ENCODE measurements around the gene CYTH2. TPM values are rescaled to one million over a fixed set of nuclear protein-coding genes. Genes with fewer than 3 reads are reported as not detected.

CYTH2 gene
- total RNA-seq, 2 donors from 2014 or later: 50.6 to 79.4 TPM

DNA sequence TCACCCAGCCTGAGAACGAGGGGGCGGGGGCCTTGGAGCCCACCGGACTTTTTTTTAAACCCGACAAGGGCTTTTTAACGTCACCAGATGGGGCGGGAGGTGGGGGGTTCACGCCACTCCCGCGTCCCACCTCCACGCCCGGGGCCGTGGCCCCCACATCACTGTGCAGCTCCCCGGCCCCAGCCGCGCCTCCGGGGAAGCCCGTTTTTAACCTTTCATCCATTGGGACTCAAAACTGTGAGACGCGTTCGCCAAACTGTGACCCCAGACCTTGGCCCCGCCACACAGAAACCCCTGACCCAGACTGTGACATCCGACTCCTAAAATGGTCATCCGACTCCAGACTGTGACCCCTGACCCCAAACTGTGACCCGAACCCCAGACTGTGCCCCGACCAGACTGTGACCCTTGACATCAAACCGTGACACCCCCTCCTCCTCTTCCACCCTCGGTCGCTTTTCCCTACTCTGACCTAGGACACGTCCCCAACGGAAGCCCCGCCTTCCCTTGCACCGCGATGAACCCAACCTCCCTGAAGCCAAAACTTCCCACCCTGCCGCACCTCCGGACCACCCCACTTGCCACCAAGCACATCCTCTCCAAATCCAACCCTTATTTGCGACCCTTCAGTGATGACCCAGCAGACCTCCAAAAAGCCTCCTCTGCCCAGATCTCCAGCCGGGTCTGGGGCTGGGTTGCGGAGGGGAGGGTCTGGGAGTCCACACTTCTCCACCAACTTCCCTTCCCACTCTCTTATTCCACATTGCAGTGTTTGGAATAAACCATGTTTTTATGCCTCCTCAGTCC lies 24.8 kb upstream of the CYTH2 start:
- Histone ChIP-seq H3K9me3 (no peaks in the 10 kb centered on the region), H3K27me3 (replicated peaks; ENCODE audit: insufficient read depth) (peaks cover 3% of the 10 kb centered on the region), H3K27ac (peak overlapping the region; percentile 71 to 77), H3K4me1 (ENCODE audit: control insufficient read depth in 1 of 2, low read depth in 2 of 2) (peaks cover 17 to 22% of the 10 kb centered on the region in 2 donors), H3K36me3 (peaks cover 3% of the 10 kb centered on the region), H3K4me3 (peak overlapping the region; percentile 79)
- TF ChIP-seq, protein P1, sequence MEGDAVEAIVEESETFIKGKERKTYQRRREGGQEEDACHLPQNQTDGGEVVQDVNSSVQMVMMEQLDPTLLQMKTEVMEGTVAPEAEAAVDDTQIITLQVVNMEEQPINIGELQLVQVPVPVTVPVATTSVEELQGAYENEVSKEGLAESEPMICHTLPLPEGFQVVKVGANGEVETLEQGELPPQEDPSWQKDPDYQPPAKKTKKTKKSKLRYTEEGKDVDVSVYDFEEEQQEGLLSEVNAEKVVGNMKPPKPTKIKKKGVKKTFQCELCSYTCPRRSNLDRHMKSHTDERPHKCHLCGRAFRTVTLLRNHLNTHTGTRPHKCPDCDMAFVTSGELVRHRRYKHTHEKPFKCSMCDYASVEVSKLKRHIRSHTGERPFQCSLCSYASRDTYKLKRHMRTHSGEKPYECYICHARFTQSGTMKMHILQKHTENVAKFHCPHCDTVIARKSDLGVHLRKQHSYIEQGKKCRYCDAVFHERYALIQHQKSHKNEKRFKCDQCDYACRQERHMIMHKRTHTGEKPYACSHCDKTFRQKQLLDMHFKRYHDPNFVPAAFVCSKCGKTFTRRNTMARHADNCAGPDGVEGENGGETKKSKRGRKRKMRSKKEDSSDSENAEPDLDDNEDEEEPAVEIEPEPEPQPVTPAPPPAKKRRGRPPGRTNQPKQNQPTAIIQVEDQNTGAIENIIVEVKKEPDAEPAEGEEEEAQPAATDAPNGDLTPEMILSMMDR (IDR thresholded peaks at IDR 0.05): no peak
- ATAC-seq (ENCODE audit: insufficient number of reproducible peaks, low FRiP score, low read depth): no peak
- DNase-seq (ENCODE audit: low spot score): no peak

DNA sequence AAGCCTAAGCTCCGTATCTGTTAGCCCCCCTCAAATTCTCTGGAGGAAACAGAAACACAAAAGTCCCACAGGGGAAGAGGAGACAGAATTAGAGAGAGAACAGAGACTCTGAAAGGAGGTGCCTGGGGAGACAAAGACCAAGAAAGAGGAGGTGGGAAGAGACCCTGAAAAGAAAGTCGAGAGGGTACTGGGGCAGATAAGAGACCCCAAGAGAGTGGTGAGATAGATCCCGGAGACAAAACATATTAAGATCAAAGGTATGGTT lies 24.3 kb upstream of the CYTH2 start:
- TF ChIP-seq, protein P1 (IDR thresholded peaks at IDR 0.05): no peak

DNA sequence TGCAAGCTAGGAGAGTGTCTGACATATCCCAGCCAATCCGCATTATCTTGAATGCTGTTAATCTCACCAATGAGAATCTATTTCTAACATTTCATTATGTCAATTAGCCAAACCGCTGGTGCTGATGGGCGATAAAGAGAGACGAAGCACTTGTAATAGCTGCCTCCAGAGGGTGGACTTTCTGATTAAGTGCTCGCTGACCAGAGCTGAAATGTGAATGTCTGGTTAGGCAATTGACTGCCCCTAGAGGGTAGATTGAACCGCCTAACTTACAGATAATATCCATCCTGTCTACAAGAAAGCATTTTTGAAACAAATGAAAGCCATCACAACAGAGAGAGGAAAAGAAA lies 23.9 kb upstream of the CYTH2 start:
- peak overlapping the region; percentile 79 for H3K4me3 ChIP-seq
- ATAC-seq (ENCODE audit: insufficient number of reproducible peaks, low FRiP score, low read depth): peak; percentile 44
- peaks cover 3% of the 10 kb centered on the region for H3K27me3 ChIP-seq (replicated peaks; ENCODE audit: insufficient read depth)
- H3K36me3 ChIP-seq: peaks cover 8% of the 10 kb centered on the region
- TF ChIP-seq, protein P1 (IDR thresholded peaks at IDR 0.05): peak; percentile 66
- no peak for DNase-seq (ENCODE audit: low spot score)
- peak overlapping the region; percentile 71 to 77 for H3K27ac ChIP-seq
- peaks cover 17 to 22% of the 10 kb centered on the region in 2 donors for H3K4me1 ChIP-seq (ENCODE audit: control insufficient read depth in 1 of 2, low read depth in 2 of 2)
- H3K9me3 ChIP-seq: no peaks in the 10 kb centered on the region

More for the DNA sequence above, 24.3 kb upstream of the CYTH2 start:
- Histone ChIP-seq H3K4me1 (ENCODE audit: control insufficient read depth in 1 of 2, low read depth in 2 of 2) (peaks cover 17 to 22% of the 10 kb centered on the region in 2 donors), H3K36me3 (peaks cover 7% of the 10 kb centered on the region), H3K27me3 (replicated peaks; ENCODE audit: insufficient read depth) (peaks cover 3% of the 10 kb centered on the region), H3K4me3 (peak overlapping the region; percentile 79), H3K9me3 (no peaks in the 10 kb centered on the region), H3K27ac (peak overlapping the region; percentile 71 to 77)
- ATAC-seq (ENCODE audit: insufficient number of reproducible peaks, low FRiP score, low read depth): no peak
- no peak for DNase-seq (ENCODE audit: low spot score)

DNA sequence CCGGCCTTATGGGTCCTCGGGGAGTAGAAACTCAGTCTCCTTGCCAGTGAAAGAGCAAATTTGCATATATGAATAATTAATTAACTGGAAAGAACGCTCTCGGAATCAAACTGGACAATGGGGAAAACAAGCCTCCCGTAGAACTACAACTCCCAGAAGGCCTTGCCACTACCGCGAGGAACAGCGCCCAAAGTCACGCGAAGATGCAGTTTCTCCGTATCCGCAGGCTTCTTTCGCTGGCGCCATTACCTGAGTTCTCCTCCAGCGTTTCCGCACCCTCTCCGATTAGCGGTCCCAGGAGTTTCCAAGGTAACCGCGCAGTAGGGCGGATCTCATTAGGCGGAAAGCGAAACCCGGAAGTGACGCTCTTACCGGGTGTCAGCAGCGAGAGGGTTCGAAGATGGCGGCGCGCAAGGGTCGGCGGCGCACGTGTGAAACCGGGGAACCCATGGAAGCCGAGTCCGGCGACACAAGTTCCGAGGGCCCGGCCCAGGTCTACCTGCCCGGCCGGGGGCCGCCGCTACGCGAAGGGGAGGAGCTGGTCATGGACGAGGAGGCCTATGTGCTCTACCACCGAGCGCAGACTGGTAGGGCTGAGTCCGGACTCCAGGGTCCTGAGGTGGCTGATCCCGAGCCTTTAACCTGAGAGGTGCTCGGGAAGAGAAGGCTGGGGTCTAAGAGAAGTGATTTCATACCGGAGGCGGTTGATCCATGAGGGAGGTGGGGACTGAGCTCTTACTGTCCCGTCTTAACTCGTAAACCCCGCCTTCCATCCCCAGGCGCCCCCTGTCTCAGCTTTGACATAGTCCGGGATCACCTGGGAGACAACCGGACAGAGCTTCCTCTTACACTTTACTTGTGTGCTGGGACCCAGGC lies 23.3 kb upstream of the CYTH2 start, which contains the start of gene GRWD1:
GRWD1 (plus strand) TSS at position 378 of the 876 bp plus-strand sequence; CDS start at position 401, 23 bp downstream.
- peak within 1 kb of the TSS; percentile 79 for H3K4me3 ChIP-seq
- ATAC-seq (ENCODE audit: insufficient number of reproducible peaks, low FRiP score, low read depth): peak; percentile 65

More for the DNA sequence above, 23.3 kb upstream of the CYTH2 start, which contains the start of gene GRWD1:
- peak; percentile 85 for DNase-seq (ENCODE audit: low spot score)
- Histone ChIP-seq H3K27me3 (replicated peaks; ENCODE audit: insufficient read depth) (peaks cover 3% of the 10 kb centered on the region), H3K36me3 (peaks cover 12% of the 10 kb centered on the region), H3K9me3 (no peaks in the 10 kb centered on the region), H3K27ac (peak within 1 kb of the TSS; percentile 71 to 77), H3K4me1 (ENCODE audit: control insufficient read depth in 1 of 2, low read depth in 2 of 2) (peaks cover 17 to 22% of the 10 kb centered on the region in 2 donors)
- TF ChIP-seq, protein P1 (IDR thresholded peaks at IDR 0.05): no peak

All from thoracic aorta (tissue), 2 donors.